Measurements from ENCODE around the gene ZNF134. TPM values are rescaled to one million over a fixed set of nuclear protein-coding genes. Genes with fewer than 3 reads are reported as not detected.

The ZNF134 gene
- 10 to 100 TPM; 25.4 to 29.1 (median 26.7) TPM for polyA plus RNA-seq (ENCODE audit: insufficient read length in 3 of 3)
- long read RNA-seq, donor 1, full-length matches to known transcripts, result 6 of 6 reads
- long read RNA-seq, donor 1, partial matches to known transcripts, result 0 of 6 reads
- long read RNA-seq, donor 1, other reads (novel, unspliced or antisense), result 0 of 6 reads
- long read RNA-seq, donor 2, full-length matches to known transcripts, result 10 of 10 reads
- long read RNA-seq, donor 2, partial matches to known transcripts, result 0 of 10 reads
- long read RNA-seq, donor 2, other reads (novel, unspliced or antisense), result 0 of 10 reads
- long read RNA-seq, donor 3, full-length matches to known transcripts, result 11 of 11 reads
- long read RNA-seq, donor 3, partial matches to known transcripts, result 0 of 11 reads
- long read RNA-seq, donor 3, other reads (novel, unspliced or antisense), result 0 of 11 reads
- long read RNA-seq, donor 4, full-length matches to known transcripts, result 7 of 7 reads
- long read RNA-seq, donor 4, partial matches to known transcripts, result 0 of 7 reads
- long read RNA-seq, donor 4, other reads (novel, unspliced or antisense), result 0 of 7 reads
- long read RNA-seq, donor 5, full-length matches to known transcripts, result 30 of 30 reads
- long read RNA-seq, donor 5, partial matches to known transcripts, result 0 of 30 reads
- long read RNA-seq, donor 5, other reads (novel, unspliced or antisense), result 0 of 30 reads
- long read RNA-seq, donor 6, full-length matches to known transcripts, result 12 of 12 reads
- long read RNA-seq, donor 6, partial matches to known transcripts, result 0 of 12 reads
- long read RNA-seq, donor 6, other reads (novel, unspliced or antisense), result 0 of 12 reads
- long read RNA-seq, donor 7, full-length matches to known transcripts, result 8 of 8 reads
- long read RNA-seq, donor 7, partial matches to known transcripts, result 0 of 8 reads
- long read RNA-seq, donor 7, other reads (novel, unspliced or antisense), result 0 of 8 reads
- long read RNA-seq, donor 8, full-length matches to known transcripts, result 11 of 11 reads
- long read RNA-seq, donor 8, partial matches to known transcripts, result 0 of 11 reads
- long read RNA-seq, donor 8, other reads (novel, unspliced or antisense), result 0 of 11 reads
- long read RNA-seq, donor 9, full-length matches to known transcripts, result 22 of 22 reads
- long read RNA-seq, donor 9, partial matches to known transcripts, result 0 of 22 reads
- long read RNA-seq, donor 9, other reads (novel, unspliced or antisense), result 0 of 22 reads
- long read RNA-seq, donor 10, full-length matches to known transcripts, result 10 of 10 reads
- long read RNA-seq, donor 10, partial matches to known transcripts, result 0 of 10 reads
- long read RNA-seq, donor 10, other reads (novel, unspliced or antisense), result 0 of 10 reads
- long read RNA-seq, donor 11, full-length matches to known transcripts, result 9 of 9 reads
- long read RNA-seq, donor 11, partial matches to known transcripts, result 0 of 9 reads
- long read RNA-seq, donor 11, other reads (novel, unspliced or antisense), result 0 of 9 reads
- long read RNA-seq, donor 12, full-length matches to known transcripts, result 4 of 4 reads
- long read RNA-seq, donor 12, partial matches to known transcripts, result 0 of 4 reads
- long read RNA-seq, donor 12, other reads (novel, unspliced or antisense), result 0 of 4 reads
- long read RNA-seq, donor 13, full-length matches to known transcripts, result 23 of 23 reads
- long read RNA-seq, donor 13, partial matches to known transcripts, result 0 of 23 reads
- long read RNA-seq, donor 13, other reads (novel, unspliced or antisense), result 0 of 23 reads
- long read RNA-seq, donor 14, full-length matches to known transcripts, result 7 of 7 reads
- long read RNA-seq, donor 14, partial matches to known transcripts, result 0 of 7 reads
- long read RNA-seq, donor 14, other reads (novel, unspliced or antisense), result 0 of 7 reads
- long read RNA-seq, donor 15, full-length matches to known transcripts, result 7 of 7 reads
- long read RNA-seq, donor 15, partial matches to known transcripts, result 0 of 7 reads
- long read RNA-seq, donor 15, other reads (novel, unspliced or antisense), result 0 of 7 reads
- long read RNA-seq, donor 16, full-length matches to known transcripts, result 34 of 34 reads
- long read RNA-seq, donor 16, partial matches to known transcripts, result 0 of 34 reads
- long read RNA-seq, donor 16, other reads (novel, unspliced or antisense), result 0 of 34 reads

DNA sequence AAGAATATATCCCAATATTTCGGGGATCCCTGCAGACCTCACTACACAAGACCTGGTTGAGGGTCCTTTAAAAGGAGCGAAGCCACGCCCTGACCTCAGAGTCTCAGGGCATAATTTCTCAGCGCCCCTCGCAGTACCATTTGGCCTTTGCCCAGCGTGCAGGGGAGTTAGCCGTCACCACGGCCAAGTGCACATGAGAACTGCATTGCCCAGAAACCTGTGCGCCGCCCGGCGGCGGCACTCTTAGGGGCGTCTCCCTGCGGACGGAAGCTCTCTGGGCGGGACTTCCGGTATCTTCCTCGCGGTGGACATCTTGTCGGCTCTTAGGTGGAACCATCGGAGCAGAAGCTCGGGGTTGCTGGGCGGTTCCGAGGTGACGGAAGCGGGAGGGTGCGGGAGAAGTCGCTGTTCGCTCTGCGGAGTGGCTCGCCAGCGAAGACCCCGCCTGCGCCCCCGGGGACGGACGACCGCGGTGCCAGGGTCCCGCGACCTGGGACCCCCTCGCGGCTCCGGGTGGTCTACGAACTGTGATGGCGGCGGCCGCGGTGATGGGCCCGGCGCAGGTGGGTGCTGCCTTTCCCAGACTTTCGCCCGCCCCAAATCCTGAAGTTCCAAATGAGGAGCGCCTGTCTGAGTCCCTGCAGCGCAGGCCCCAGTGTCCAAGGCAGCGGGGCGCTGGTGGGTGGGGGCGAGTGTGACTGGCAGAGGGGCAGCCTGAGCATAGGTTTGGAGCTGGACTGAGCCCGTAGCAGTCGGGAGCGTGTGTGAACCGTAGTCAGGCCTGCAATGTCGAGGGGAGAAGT is at the start of gene ZNF134:
ZNF134 (plus strand) TSS at position 302 of the 803 bp plus-strand sequence. CDS start 5,227 bp downstream, outside the sequence.
- DNase-seq (ENCODE audit: extremely low read depth in 1 of 11, low read depth in 9 of 11, low spot score in 4 of 11), result peak; percentile 80 to 95 (median 90)

DNA sequence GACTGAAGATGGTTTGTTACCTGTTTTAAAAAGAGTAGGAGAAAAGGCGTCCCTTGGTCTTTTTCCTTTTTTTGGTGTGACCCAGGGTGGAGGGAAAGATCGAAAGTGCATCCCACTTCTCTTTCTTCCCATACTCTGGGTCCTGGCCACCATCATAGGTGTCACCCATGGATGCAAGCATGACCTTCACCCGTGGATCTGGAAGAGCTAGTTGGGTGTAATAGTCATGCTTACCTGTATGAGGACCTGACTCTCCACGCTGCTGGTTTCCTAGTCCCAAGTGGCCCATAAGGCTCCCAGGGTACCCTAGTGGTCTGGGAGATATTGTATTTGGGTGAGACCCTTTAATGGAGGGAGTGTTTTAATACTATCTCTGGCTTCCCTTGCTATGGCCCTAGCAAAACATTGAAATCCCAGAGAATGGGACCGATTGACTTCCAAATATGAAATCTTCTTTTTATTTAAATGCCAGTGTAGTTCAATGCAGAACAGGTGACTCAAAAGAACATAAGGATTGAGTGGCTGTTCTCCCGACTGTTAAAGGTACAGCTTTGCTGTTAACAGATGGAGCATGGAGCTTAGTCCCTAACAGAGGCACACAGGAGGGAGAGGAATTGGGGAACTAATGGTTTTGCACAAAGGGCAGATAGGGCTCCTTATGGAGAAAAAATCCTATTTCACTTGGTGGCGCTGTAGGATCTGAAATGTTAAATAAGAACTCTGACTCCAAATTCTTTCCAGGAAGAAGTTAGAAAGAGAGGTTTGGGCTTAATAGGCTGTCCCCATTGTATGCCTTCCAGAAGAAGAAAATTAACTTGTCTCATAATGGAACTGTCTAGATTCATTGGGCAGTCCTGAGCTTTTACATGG is 47.4 kb upstream of the ZNF134 start:
- no peak for DNase-seq (ENCODE audit: extremely low read depth in 1 of 11, low read depth in 9 of 11, low spot score in 4 of 11)

DNA sequence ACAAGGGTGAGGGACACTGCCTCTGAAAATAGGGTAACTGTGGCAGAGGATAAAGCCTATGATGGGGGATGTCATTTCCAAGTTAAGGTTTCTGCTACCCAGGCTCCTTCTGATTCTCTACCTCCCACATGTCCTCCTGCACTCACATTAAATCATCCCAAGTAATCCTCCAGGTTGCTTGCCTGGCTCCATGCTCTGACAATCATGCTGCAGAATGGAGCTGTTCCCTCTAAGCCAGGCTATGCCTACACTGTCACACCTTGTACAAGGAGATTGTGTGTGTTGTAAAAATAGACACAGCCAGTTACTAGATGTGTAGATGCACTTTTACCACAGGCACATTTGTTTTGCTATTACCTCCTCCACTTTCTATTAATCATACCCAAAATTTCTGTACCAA is 43.3 kb upstream of the ZNF134 start:
- no peak for DNase-seq (ENCODE audit: extremely low read depth in 1 of 11, low read depth in 9 of 11, low spot score in 4 of 11)

DNA sequence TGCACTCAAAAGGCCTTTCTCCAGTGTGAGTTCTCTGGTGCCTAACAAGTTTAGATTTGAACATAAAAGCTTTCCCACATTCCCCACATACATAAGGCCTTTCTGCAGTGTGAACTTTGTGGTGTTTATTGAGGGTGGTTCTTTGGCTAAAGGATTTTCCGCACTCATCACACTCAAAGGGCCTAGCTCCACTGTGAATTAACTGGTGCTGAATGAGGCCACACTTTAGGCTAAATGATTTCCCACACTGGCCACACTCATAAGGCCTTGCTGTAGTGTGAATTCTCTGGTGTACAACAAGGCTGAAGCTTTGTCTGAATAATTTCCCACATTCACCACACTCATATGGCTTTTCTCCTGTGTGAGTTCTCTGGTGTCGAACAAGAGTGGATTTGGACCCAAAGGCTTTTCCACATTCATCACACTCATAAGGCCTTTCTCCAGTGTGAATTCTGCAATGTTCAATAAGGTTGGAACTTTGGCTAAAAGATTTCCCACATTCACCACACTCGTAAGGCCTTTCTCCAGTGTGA is 41.6 kb upstream of the ZNF134 start:
- no peak for DNase-seq (ENCODE audit: extremely low read depth in 1 of 11, low read depth in 9 of 11, low spot score in 4 of 11)

DNA sequence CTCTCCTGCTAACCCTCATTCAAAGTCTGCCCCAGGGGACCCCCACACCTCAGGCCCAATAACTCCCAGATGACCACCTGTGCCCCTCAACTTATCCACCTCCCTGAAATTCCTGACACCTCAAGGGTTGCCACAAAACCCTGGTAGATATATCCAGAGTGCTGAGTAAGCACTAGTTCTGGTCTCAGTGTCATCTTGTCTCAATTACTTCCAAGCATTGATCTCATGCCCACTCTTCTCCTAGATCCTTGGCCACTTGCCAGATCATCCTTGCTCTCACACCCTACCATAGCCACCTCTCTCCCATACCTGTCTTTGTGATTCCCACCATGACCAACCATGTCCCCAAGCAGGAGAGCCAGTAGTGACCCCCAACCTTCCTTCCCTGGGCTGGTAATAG is 37.4 kb upstream of the ZNF134 start:
- DNase-seq (ENCODE audit: extremely low read depth in 1 of 11, low read depth in 9 of 11, low spot score in 4 of 11), result no peak

DNA sequence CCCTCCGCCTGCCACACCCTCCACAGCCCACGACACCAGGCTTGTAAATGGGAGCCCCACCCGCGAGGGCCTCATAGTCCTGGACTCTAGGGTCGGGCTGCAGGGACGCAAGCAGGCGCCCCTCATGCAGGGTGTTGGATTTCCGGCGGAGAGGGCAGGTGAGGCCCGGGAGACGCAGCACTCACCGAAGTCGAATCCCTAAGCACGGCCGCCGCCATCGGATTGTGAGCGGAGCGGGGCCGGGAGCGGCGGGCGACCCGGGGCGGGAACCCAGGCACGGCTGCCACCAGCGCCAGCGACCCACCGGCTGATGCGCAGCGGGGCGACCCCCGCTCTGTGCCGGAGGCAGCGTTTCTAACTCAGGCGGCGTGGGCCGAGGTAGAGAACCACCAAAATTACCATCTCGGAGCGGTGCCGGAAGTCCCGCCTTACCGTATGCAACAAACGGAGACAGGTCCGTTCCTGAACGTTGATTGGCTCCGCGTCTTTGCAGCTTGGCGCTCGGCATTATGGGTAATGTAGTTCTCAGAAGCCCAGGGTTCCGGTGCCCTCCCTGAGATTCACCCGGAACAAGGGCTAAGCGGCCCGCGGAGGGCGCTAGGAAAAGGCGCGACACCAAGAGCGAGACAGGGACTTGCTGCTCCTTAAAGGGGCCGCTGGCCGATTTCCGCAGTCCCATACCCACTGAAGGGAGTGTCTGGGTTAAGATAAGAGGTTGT is 35.4 kb upstream of the ZNF134 start, which contains the start of gene ZNF416:
ZNF416 (minus strand) TSS at position 425 of the 719 bp plus-strand sequence; CDS start at position 218, 207 bp downstream.
- peak; percentile 90 to 99 (median 98) for DNase-seq (ENCODE audit: extremely low read depth in 1 of 11, low read depth in 9 of 11, low spot score in 4 of 11)

DNA sequence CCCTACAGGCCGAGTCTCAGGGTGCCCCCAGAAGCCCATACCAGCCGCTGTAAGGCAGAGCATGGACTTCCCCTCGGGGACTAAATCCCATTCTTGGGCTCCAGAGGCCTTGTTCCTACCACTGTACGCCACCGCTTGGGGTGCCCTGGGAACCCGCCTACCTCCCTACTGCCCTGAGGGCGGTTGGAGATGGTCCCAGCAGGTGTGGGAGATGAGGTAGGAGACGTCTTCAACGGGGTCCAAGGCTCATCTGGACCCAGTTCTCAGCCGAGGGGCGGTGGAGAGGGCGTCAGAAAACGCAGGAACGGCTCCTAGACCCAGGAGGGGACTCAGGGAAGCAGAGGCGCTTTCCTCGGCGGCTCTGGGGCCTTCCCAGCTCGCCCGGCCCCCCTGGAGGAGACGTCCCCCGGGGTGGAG is 30.9 kb upstream of the ZNF134 start:
- no peak for DNase-seq (ENCODE audit: extremely low read depth in 1 of 11, low read depth in 9 of 11, low spot score in 4 of 11)

DNA sequence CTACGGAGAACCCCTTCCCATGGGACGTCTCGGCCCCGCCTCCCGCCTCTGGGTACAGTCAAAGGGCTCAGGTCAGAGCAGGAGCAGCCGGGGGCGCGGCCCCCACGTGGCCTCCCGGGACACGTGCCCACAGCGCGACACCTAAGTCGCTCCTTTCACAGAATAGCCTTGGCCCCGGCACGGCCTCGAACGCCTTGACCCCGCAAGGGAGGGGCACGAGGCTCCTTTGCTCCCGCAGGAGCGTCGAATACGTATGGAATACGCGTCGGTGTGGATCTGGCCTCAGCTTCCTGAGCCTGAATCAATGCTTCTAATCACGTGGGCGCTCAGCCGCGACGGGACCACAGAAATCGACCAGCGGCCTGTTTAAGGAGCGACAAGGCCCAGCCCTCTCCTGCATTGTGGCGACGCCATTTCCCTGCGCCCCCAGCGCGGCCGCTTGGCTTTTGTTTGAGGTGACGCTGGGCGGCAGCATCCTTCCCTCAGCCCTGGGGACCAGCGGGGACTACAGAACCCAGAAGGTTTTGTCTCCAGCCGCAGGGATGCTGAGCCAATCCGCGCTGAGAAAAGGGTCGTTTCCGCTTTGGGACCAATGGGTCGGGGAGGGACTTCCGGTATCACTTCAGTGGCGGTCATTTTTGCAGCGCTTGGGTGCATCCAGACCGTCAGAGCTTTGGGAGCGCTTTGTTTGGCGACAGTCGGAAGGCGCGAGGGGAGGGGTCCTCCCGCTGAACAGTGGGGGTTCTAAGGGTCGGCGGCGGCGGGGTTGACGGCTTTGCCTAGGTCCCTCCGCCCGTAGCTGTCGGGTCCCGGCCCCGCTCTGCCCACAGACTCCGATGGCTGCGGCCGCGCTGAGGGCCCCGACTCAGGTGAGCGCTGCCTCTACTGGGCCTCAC is 30.3 kb upstream of the ZNF134 start, which contains the start of gene ZIK1:
ZIK1 (plus strand) TSS at position 625 of the 896 bp plus-strand sequence; CDS start at position 837, 212 bp downstream.
- peak; percentile 87 to 98 (median 95) for DNase-seq (ENCODE audit: extremely low read depth in 1 of 11, low read depth in 9 of 11, low spot score in 4 of 11)

DNA sequence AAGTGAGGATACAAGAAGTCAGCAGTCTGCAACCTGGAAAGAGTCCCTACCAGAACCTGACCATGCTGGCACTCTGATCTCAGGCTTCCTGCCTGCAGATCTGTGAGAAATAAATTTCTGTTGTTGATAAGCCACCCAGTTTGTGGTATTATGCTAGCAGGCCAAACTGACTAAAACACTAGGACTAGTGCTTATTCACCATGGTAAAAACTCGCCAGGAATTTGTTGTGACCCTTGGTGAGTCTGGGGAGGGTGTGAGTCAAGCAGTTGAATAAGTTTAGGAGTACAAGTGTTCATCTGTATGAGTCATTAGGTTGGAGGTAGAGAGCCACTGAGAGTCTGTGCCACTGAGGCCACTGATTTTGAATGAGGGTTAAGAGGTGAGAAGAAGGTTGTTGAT is 26.5 kb upstream of the ZNF134 start:
- no peak for DNase-seq (ENCODE audit: extremely low read depth in 1 of 11, low read depth in 9 of 11, low spot score in 4 of 11)

DNA sequence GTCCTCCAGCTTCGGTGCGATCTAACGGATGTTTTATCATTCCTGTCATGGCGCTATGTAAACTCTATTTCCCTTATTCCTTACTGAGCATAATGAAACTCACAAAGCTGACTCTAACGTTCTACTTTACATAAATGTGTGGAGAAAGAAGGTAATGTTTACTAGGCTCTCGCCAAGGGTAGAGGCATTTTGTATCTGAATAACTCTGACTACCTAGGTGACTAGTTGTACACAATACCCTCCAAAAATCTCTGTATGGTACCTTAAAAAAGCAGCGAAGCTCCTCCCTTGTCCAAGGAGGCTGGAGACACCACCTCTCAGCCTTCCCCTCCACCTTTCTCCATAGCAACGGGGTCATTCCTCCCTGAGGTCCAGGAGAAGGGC is 14.7 kb upstream of the ZNF134 start:
- DNase-seq (ENCODE audit: extremely low read depth in 1 of 11, low read depth in 9 of 11, low spot score in 4 of 11), result no peak

DNA sequence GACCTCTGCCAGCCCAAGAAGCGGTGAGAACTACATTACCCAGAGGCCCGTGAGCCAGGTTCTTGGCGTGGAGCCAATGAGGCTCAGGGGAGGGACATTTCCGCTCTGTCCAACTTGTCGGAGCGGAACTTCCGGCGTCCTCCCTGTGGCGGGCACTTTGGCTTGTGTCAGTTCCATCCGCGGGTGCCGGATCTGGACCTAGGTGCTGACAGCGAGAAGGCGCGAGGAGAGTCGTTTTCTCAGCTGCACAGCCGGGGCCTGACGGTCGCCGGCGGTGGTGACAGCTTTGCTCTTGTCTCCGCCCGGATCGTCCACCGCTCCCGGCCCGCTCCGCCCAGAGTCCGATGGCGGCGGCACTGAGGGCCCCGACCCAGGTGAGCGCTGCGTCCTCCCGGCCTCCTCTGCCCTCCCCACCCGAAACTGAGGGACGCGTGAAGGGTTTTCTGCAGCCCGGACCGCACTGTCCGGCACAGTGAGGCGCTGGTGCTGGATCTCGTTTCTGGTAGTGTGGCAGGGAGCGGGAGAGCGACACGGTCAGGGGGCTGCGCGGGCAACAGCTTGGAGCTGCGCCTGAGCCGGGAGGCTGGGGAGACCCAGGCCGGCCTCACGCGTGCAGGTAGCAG is 14.2 kb upstream of the ZNF134 start, which contains the start of gene ZNF530:
ZNF530 (plus strand) TSS at position 125 of the 623 bp plus-strand sequence. CDS start 4,461 bp downstream, outside the sequence.
- DNase-seq (ENCODE audit: extremely low read depth in 1 of 11, low read depth in 9 of 11, low spot score in 4 of 11), result peak; percentile 84 to 96 (median 91)

DNA sequence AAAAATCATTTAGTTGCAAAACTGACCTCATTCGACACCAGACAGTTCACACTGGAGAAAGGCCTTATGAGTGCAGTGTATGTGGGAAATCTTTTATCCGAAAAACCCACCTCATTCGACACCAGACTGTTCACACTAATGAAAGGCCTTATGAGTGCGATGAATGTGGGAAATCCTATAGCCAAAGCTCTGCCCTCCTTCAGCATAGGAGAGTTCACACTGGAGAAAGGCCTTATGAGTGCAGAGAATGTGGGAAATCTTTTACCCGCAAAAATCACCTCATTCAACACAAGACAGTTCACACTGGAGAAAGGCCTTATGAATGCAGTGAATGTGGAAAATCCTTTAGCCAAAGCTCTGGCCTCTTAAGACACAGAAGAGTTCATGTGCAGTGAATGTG is 7.1 kb upstream of the ZNF134 start:
- DNase-seq (ENCODE audit: extremely low read depth in 1 of 11, low read depth in 9 of 11, low spot score in 4 of 11), result no peak

DNA sequence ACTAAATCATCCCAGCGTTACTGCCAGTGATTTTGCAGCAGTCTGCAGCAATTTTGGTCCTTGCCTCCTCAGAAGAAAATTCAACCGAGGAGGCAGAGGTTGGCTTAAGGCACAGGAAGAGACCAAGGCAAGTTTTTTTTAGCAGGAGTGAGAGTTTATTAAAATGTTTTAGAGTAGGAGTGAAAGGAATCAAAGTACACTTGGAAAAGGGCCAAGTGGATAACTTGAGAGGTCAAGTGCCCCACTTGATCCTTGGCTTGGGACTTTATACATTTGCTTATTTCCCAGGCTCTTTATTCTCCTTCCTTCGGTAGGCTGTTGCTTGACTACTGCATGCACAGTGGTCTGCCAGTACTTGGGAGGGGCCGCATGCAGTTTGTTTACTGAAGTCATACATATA is 2.9 kb upstream of the ZNF134 start:
- no peak for DNase-seq (ENCODE audit: extremely low read depth in 1 of 11, low read depth in 9 of 11, low spot score in 4 of 11)
